Natural killer cell (primary cell): ENCODE measurements around the gene SYTL5. TPM values are rescaled to one million over a fixed set of nuclear protein-coding genes. Genes with fewer than 3 reads are reported as not detected.

Experiments used
- ATAC-seq, 3 donors: fragments of 150-1000 bp in 2 of 3; fragments of 200-7000 bp in 1 of 3; cut with Tn5 transposase; 1 replicate in 1 of 3; 2 replicates in 2 of 3; pipeline ENCODE4 v1.10.0; 2021; ENCODE audit warnings: mild to moderate bottlenecking in 2 of 3, moderate library complexity in 2 of 3
- DNase-seq, 2 donors: peaks; one replicate each; pipeline versions ENCODE4 v3.0.0 to v3.0.0-alpha.2; 2013 to 2021; ENCODE audit warnings: mixed read lengths in 1 of 2
- H3K27ac ChIP-seq: one replicate; pipeline ENCODE4 v1.5.1; 2013; ENCODE audit warnings: mild to moderate bottlenecking, low read length
- H3K27me3 ChIP-seq: one replicate; pipeline ENCODE4 v1.6.1; 2013; ENCODE audit warnings: low read length; ENCODE audit not compliant: control insufficient read depth, insufficient read depth
- H3K36me3 ChIP-seq: one replicate; pipeline ENCODE4 v1.6.1; 2013; ENCODE audit warnings: low read length; ENCODE audit not compliant: control insufficient read depth, insufficient read depth
- H3K4me1 ChIP-seq: one replicate; pipeline ENCODE4 v1.6.1; 2013; ENCODE audit warnings: low read length; ENCODE audit not compliant: control insufficient read depth, insufficient read depth
- H3K4me3 ChIP-seq: one replicate; pipeline ENCODE4 v1.5.1; 2013; ENCODE audit warnings: low read length
- H3K9me3 ChIP-seq: one replicate; pipeline ENCODE4 v1.6.1; 2013; ENCODE audit warnings: low read length; ENCODE audit not compliant: control insufficient read depth, insufficient read depth
- H3K27ac Mint-ChIP-seq, 2 donors: one replicate each; pipeline ENCODE4 v1.8.0; 2022; ENCODE audit warnings: mild to moderate bottlenecking in 2 of 2, mixed read lengths in 2 of 2, moderate library complexity in 1 of 2
- H3K27me3 Mint-ChIP-seq, 2 donors: one replicate each; pipeline ENCODE4 v1.8.0; 2022; ENCODE audit warnings: low read depth in 2 of 2, mixed read lengths in 2 of 2
- H3K36me3 Mint-ChIP-seq: one replicate; pipeline ENCODE4 v1.8.0; 2022; ENCODE audit warnings: mixed read lengths
- H3K4me1 Mint-ChIP-seq, 2 donors: one replicate each; pipeline ENCODE4 v1.8.0; 2022; ENCODE audit warnings: mixed read lengths in 2 of 2
- H3K4me3 Mint-ChIP-seq: one replicate; pipeline ENCODE4 v1.8.0; 2022; ENCODE audit warnings: mild to moderate bottlenecking, moderate library complexity, mixed read lengths
- H3K9me3 Mint-ChIP-seq, 2 donors: one replicate each; pipeline ENCODE4 v1.8.0; 2022; ENCODE audit warnings: mixed read lengths in 2 of 2
- WGBS: methylation state at CpG from one replicate; pipeline ENCODE4 v1.1.7; 2013; ENCODE audit warnings: missing lambda C conversion rate; ENCODE audit not compliant: insufficient coverage; 5-methylcytosine and 5-hydroxymethylcytosine counted together
- intact Hi-C: fragments of 100-400 bp; cut with micrococcal nuclease; formaldehyde crosslinking; loops from one replicate; pipeline ENCODE4 v1.14.2; 2022
- total RNA-seq, 4 donors: library from RNA; stranded (reverse); fragments of 120-200 nt in 1 of 4; gene quantifications; one replicate each; pipeline versions ENCODE4 v1.2.3 to v1.2.4, GENCODE V29; 2013 to 2022
- TF ChIP-seq, protein P1 (sequence below): fragments of 200-600 bp; IDR thresholded peaks from one replicate; pipeline ENCODE4 v1.8.0; 2022; ENCODE audit warnings: antibody characterized with exemption

The SYTL5 gene
- total RNA-seq, 3 donors from 2014 or later (not counting 1 experiment from before 2014, with no cell fraction given) = 0.05 TPM; not detected in 2

DNA sequence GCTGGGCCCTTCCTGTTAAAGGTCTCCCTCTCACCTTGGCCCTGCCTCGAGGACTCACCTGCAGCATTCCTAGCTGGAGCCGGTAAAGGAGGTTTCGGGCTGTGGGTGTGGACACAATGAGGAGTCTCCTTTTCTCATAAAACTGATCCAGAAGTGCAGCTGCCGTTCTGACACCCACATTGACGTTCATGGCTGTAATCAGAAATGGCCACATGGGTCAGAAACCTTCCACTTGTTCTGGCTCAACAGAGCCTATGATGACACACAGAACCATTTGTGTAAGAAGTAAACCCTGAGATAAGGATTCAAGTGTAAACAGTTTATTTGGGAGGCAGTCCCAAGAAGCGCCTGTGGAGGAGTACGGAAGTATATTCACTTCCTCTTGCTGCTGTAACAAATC is 150.5 kb downstream of the SYTL5 start:
- no peaks in the 10 kb centered on the region for H3K9me3 Mint-ChIP-seq
- H3K36me3 ChIP-seq = no peaks in the 10 kb centered on the region
- intact Hi-C loops = no loop called here
- H3K27me3 Mint-ChIP-seq = peaks cover 0 to 15% of the 10 kb centered on the region in 2 donors
- no peak overlapping the region for H3K27ac ChIP-seq
- DNase-seq (no peak), ATAC-seq (no peak)
- WGBS = 90% methylated on average over 4 of the region's 7 CpGs
- H3K9me3 ChIP-seq = no peaks in the 10 kb centered on the region
- H3K4me3 Mint-ChIP-seq = no peak overlapping the region
- no peaks in the 10 kb centered on the region for H3K4me1 ChIP-seq
- H3K4me1 Mint-ChIP-seq = no peaks in the 10 kb centered on the region
- H3K4me3 ChIP-seq = no peak overlapping the region
- no peaks in the 10 kb centered on the region for H3K36me3 Mint-ChIP-seq
- H3K27me3 ChIP-seq = no peaks in the 10 kb centered on the region
- no peak overlapping the region for H3K27ac Mint-ChIP-seq
- TF ChIP-seq, protein P1, sequence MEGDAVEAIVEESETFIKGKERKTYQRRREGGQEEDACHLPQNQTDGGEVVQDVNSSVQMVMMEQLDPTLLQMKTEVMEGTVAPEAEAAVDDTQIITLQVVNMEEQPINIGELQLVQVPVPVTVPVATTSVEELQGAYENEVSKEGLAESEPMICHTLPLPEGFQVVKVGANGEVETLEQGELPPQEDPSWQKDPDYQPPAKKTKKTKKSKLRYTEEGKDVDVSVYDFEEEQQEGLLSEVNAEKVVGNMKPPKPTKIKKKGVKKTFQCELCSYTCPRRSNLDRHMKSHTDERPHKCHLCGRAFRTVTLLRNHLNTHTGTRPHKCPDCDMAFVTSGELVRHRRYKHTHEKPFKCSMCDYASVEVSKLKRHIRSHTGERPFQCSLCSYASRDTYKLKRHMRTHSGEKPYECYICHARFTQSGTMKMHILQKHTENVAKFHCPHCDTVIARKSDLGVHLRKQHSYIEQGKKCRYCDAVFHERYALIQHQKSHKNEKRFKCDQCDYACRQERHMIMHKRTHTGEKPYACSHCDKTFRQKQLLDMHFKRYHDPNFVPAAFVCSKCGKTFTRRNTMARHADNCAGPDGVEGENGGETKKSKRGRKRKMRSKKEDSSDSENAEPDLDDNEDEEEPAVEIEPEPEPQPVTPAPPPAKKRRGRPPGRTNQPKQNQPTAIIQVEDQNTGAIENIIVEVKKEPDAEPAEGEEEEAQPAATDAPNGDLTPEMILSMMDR = no peak

DNA sequence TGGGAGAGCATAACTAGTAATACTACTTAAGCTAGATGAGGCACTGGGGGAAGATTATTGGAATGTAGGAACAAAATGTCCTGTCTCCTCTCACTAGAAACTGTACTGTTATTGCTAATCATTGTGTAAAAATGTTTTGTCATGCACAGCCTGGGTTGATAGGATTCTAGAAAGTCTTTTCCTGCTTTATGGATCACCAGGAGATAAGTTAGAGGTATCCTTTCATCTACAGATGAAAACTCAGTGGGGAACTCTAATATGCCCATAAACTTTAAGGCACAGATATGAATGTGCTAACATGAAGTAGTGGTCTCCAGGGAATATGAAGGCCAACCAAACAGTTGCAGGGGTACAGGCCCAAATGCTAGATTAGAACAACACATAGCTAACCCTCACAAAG is 156.8 kb downstream of the SYTL5 start:
- no peaks in the 10 kb centered on the region for H3K4me1 Mint-ChIP-seq

DNA sequence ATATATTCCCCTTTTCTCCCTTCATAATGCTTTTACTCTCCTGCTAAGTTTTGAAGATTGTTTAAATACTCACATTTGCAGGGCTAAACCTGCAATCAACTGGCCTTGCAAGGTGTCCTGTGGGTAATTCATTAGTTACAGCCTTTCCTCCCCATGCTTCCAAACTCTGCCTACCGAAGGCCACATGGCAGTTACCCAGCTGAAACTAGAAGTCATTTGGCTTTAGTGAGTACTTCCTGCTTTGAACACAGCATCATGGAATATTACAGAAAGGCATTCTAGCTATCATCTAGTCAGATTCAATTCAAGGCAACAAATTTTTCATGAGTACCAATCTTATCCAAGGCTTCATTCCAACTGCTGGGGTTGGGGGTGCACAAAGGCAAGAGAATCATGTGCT is 158.7 kb downstream of the SYTL5 start:
- Histone ChIP-seq H3K9me3 (no peaks in the 10 kb centered on the region), H3K27ac (no peak overlapping the region), H3K27me3 (no peaks in the 10 kb centered on the region), H3K36me3 (no peaks in the 10 kb centered on the region), H3K4me3 (no peak overlapping the region), H3K4me1 (no peaks in the 10 kb centered on the region)
- intact Hi-C loops = no loop called here
- Mint-ChIP-seq H3K27me3 (peaks cover 0 to 7% of the 10 kb centered on the region in 2 donors), H3K9me3 (no peaks in the 10 kb centered on the region), H3K4me3 (no peak overlapping the region), H3K36me3 (no peaks in the 10 kb centered on the region), H3K27ac (no peak overlapping the region), H3K4me1 (no peaks in the 10 kb centered on the region)
- ATAC-seq = no peak
- TF ChIP-seq, protein P1 = no peak
- no peak for DNase-seq
- 86% methylated on average over 1 of the region's 1 CpG for WGBS

More for the DNA sequence above, 156.8 kb downstream of the SYTL5 start:
- TF ChIP-seq, protein P1 = no peak
- no peak overlapping the region for H3K4me3 ChIP-seq
- intact Hi-C loops = no loop called here
- no peak overlapping the region for H3K27ac ChIP-seq
- no peak overlapping the region for H3K27ac Mint-ChIP-seq
- no peaks in the 10 kb centered on the region for H3K9me3 ChIP-seq
- no peak overlapping the region for H3K4me3 Mint-ChIP-seq
- H3K27me3 Mint-ChIP-seq = peaks cover 0 to 7% of the 10 kb centered on the region in 2 donors
- ATAC-seq (no peak), DNase-seq (no peak)
- H3K27me3 ChIP-seq = no peaks in the 10 kb centered on the region
- no peaks in the 10 kb centered on the region for H3K4me1 ChIP-seq
- H3K9me3 Mint-ChIP-seq = no peaks in the 10 kb centered on the region
- H3K36me3 ChIP-seq = no peaks in the 10 kb centered on the region
- no peaks in the 10 kb centered on the region for H3K36me3 Mint-ChIP-seq

DNA sequence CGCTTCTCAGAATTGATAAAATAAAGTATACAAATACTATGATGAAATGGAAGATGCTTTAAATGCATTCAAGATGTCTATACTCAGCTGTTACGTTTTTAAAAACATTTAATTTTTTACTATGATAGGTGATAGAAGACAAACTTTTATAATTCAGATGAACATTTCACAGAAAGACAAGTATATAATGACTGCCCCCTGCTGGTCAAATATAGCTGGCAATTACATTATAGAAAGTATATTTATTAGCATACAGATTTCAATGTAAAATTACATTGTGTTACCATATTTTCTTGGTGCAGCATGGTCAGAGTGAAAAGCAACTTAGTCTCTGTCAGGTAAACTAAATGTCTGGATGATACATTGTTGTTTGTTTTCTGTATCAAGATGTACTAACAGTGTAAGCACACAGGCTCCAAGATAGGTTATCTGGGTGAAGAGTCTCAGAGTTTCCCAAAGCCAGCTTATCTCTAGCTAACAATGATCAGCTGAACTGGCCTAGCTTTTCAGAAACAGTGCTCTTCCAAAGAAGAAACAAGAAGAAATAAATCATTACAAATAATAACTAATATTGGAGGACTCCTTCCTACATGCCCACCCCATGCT is 160.2 kb downstream of the SYTL5 start:
- H3K36me3 ChIP-seq = no peaks in the 10 kb centered on the region
- no peaks in the 10 kb centered on the region for H3K9me3 Mint-ChIP-seq
- no peaks in the 10 kb centered on the region for H3K36me3 Mint-ChIP-seq
- no CpG with 5 or more reads among the region's 2 CpGs for WGBS
- H3K9me3 ChIP-seq = no peaks in the 10 kb centered on the region
- no peaks in the 10 kb centered on the region for H3K27me3 ChIP-seq
- DNase-seq (peak in 1 of 2 donors; percentile 46), ATAC-seq (no peak)
- H3K4me3 ChIP-seq = no peak overlapping the region
- H3K4me3 Mint-ChIP-seq = no peak overlapping the region
- H3K27ac ChIP-seq = no peak overlapping the region
- H3K4me1 ChIP-seq = no peaks in the 10 kb centered on the region
- H3K4me1 Mint-ChIP-seq = no peaks in the 10 kb centered on the region
- peaks cover 3 to 7% of the 10 kb centered on the region in 2 donors for H3K27me3 Mint-ChIP-seq
- TF ChIP-seq, protein P1 = peak; percentile 47
- intact Hi-C loops = loop anchor here (2.0 kb wide), 1 partner anchor 240 kb away; no protein-coding TSS in a partner anchor
- no peak overlapping the region for H3K27ac Mint-ChIP-seq
